ENCODE results near the gene WNT11. TPM values are rescaled to one million over a fixed set of nuclear protein-coding genes. Genes with fewer than 3 reads are reported as not detected.

The WNT11 gene
- total and polyA plus RNA-seq, 2 donors from 2014 or later: 0.80 to 2.2 TPM

DNA sequence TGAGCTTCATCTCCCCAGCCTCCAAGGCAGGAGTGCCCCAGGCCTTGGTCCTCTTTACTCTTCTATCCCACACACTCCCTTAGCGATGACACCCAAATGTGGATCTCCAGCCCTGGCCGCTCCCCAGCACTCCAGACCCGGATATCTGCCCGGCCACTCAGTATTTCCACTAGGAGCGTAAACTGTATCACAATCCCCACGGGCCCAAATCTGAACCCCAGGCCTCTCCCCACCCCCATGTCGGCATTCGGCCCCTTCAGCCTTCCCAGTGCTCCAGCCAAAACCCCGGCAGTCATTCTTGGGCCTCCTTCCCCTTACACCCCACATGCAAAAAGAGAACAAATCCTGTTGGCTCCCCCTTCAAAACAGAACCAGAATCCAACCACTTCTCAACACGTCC lies 20.8 kb downstream of the WNT11 start:
- TF ChIP-seq, protein P1, sequence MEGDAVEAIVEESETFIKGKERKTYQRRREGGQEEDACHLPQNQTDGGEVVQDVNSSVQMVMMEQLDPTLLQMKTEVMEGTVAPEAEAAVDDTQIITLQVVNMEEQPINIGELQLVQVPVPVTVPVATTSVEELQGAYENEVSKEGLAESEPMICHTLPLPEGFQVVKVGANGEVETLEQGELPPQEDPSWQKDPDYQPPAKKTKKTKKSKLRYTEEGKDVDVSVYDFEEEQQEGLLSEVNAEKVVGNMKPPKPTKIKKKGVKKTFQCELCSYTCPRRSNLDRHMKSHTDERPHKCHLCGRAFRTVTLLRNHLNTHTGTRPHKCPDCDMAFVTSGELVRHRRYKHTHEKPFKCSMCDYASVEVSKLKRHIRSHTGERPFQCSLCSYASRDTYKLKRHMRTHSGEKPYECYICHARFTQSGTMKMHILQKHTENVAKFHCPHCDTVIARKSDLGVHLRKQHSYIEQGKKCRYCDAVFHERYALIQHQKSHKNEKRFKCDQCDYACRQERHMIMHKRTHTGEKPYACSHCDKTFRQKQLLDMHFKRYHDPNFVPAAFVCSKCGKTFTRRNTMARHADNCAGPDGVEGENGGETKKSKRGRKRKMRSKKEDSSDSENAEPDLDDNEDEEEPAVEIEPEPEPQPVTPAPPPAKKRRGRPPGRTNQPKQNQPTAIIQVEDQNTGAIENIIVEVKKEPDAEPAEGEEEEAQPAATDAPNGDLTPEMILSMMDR (IDR thresholded peaks at IDR 0.05; ENCODE audit: borderline replicate concordance, extremely low read depth, insufficient read depth): no peak
- intact Hi-C loops (cut with DNase I): no loop called here
- H3K9ac ChIP-seq (ENCODE audit: low read length in 3 of 3): no peak overlapping the region
- H3K27me3 ChIP-seq (ENCODE audit: control insufficient read depth, insufficient read depth, low read length): no peaks in the 10 kb centered on the region
- FAIRE-seq (no peak), DNase-seq (no peak)
- H3K27ac ChIP-seq (ENCODE audit: low read depth in 2 of 2, low read length in 2 of 2): no peak overlapping the region
- H3K36me3 ChIP-seq (ENCODE audit: control insufficient read depth in 2 of 3, insufficient read depth in 3 of 3, low read length in 3 of 3): no peaks in the 10 kb centered on the region
- no peak overlapping the region for H3K4me3 ChIP-seq (ENCODE audit: low read length in 3 of 3)
- no peaks in the 10 kb centered on the region for H3K9me3 ChIP-seq (ENCODE audit: control insufficient read depth in 2 of 3, insufficient read depth in 1 of 3, low read length in 3 of 3)
- no peaks in the 10 kb centered on the region for H3K4me1 ChIP-seq (ENCODE audit: control insufficient read depth in 2 of 3, insufficient read depth in 2 of 3, low read depth in 1 of 3, low read length in 3 of 3)

DNA sequence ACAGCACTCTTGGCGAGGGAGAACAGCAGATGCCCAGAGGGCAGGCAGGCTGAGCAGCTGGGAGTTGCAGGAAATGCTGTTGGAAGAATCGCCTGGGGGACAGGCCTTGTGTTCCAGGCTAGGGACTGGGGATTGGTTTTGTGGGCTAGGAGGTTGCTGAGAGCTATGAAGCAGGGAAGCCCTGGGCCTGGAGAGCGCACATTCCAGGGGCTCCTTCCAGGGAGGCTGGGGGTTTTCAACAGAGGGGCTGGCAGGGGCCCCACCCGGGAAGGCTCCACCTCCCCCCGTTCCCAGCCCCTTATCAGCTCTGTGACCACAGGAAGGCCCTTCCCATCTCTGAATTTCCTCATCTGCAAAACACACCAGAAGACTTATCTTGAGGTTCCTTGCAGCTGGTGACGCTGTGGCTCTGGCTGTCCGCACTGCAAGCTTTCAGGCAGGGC lies 21.7 kb downstream of the WNT11 start:
- intact Hi-C loops (cut with DNase I): no loop called here
- Histone ChIP-seq H3K36me3 (ENCODE audit: control insufficient read depth in 2 of 3, insufficient read depth in 3 of 3, low read length in 3 of 3) (no peaks in the 10 kb centered on the region), H3K27ac (ENCODE audit: low read depth in 2 of 2, low read length in 2 of 2) (no peak overlapping the region), H3K9me3 (ENCODE audit: control insufficient read depth in 2 of 3, insufficient read depth in 1 of 3, low read length in 3 of 3) (no peaks in the 10 kb centered on the region), H3K4me1 (ENCODE audit: control insufficient read depth in 2 of 3, insufficient read depth in 2 of 3, low read depth in 1 of 3, low read length in 3 of 3) (no peaks in the 10 kb centered on the region), H3K27me3 (ENCODE audit: control insufficient read depth, insufficient read depth, low read length) (no peaks in the 10 kb centered on the region), H3K9ac (ENCODE audit: low read length in 3 of 3) (no peak overlapping the region), H3K4me3 (ENCODE audit: low read length in 3 of 3) (no peak overlapping the region)
- DNase-seq: peak in 4 of 5 donors; percentile 35 to 84 (median 50)
- TF ChIP-seq, protein P1 (IDR thresholded peaks at IDR 0.05; ENCODE audit: borderline replicate concordance, extremely low read depth, insufficient read depth): no peak
- no peak for FAIRE-seq

DNA sequence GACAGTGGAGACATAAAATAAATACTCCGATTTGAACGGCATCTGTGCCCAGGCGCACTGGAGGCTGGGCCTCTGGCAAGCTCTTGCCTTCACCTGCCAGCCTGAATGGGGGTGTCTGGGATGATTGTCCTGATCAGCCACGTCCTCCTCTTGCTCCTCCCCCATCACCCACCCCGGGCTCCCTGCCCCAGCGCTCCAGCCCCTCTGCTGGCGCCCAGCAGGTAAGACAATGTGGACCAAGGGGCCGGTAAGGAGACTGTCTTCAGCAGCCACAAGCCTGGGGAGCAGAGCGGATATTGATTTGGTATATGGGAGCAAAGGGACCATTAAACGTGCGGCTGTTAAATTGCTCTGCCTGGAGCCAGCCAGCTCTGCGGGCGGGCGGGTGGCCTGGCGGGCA lies 24.9 kb downstream of the WNT11 start:
- intact Hi-C loops (cut with DNase I): no loop called here
- H3K9ac ChIP-seq (ENCODE audit: low read length in 3 of 3): no peak overlapping the region
- no peak overlapping the region for H3K27ac ChIP-seq (ENCODE audit: low read depth in 2 of 2, low read length in 2 of 2)
- no peaks in the 10 kb centered on the region for H3K36me3 ChIP-seq (ENCODE audit: control insufficient read depth in 2 of 3, insufficient read depth in 3 of 3, low read length in 3 of 3)
- H3K9me3 ChIP-seq (ENCODE audit: control insufficient read depth in 2 of 3, insufficient read depth in 1 of 3, low read length in 3 of 3): no peaks in the 10 kb centered on the region
- FAIRE-seq: no peak
- no peaks in the 10 kb centered on the region for H3K4me1 ChIP-seq (ENCODE audit: control insufficient read depth in 2 of 3, insufficient read depth in 2 of 3, low read depth in 1 of 3, low read length in 3 of 3)
- DNase-seq: no peak
- no peaks in the 10 kb centered on the region for H3K27me3 ChIP-seq (ENCODE audit: control insufficient read depth, insufficient read depth, low read length)
- TF ChIP-seq, protein P1 (IDR thresholded peaks at IDR 0.05; ENCODE audit: borderline replicate concordance, extremely low read depth, insufficient read depth): no peak
- H3K4me3 ChIP-seq (ENCODE audit: low read length in 3 of 3): no peak overlapping the region

DNA sequence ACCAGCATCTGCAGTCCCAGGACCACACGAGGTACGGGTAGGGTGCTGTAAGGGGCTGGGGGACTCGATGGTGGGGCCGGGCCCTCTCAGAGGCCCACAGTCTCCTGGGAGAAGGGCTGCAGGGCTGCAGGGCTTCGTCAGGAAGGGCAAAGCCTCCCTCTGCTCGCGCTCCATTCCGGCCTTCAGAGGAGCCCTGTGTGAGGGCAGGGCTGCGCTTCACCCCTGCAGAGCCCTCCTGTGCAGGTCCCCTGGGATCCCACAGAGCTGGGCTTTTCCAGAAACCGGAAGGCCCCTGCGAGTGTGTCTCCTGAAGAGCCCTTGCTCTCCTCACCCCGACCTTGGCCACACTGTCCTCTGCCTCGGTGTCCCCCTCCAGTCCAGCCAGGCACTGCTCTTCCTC lies 27.2 kb downstream of the WNT11 start:
- no peak for FAIRE-seq
- no peak for DNase-seq
- Histone ChIP-seq H3K4me3 (ENCODE audit: low read length in 3 of 3) (no peak overlapping the region), H3K9ac (ENCODE audit: low read length in 3 of 3) (no peak overlapping the region), H3K4me1 (ENCODE audit: control insufficient read depth in 2 of 3, insufficient read depth in 2 of 3, low read depth in 1 of 3, low read length in 3 of 3) (no peaks in the 10 kb centered on the region), H3K9me3 (ENCODE audit: control insufficient read depth in 2 of 3, insufficient read depth in 1 of 3, low read length in 3 of 3) (no peaks in the 10 kb centered on the region), H3K27me3 (ENCODE audit: control insufficient read depth, insufficient read depth, low read length) (no peaks in the 10 kb centered on the region), H3K36me3 (ENCODE audit: control insufficient read depth in 2 of 3, insufficient read depth in 3 of 3, low read length in 3 of 3) (no peaks in the 10 kb centered on the region), H3K27ac (ENCODE audit: low read depth in 2 of 2, low read length in 2 of 2) (no peak overlapping the region)
- intact Hi-C loops (cut with DNase I): no loop called here
- TF ChIP-seq, protein P1 (IDR thresholded peaks at IDR 0.05; ENCODE audit: borderline replicate concordance, extremely low read depth, insufficient read depth): no peak
